Astrocyte of the hippocampus (primary cell): Measurements from ENCODE around the gene CRY2.

Experiments used
- DNase-seq: peaks from one replicate; pipeline ENCODE4 v3.0.0; 2011; ENCODE audit warnings: low read depth, low spot score

CRY2 gene

DNA sequence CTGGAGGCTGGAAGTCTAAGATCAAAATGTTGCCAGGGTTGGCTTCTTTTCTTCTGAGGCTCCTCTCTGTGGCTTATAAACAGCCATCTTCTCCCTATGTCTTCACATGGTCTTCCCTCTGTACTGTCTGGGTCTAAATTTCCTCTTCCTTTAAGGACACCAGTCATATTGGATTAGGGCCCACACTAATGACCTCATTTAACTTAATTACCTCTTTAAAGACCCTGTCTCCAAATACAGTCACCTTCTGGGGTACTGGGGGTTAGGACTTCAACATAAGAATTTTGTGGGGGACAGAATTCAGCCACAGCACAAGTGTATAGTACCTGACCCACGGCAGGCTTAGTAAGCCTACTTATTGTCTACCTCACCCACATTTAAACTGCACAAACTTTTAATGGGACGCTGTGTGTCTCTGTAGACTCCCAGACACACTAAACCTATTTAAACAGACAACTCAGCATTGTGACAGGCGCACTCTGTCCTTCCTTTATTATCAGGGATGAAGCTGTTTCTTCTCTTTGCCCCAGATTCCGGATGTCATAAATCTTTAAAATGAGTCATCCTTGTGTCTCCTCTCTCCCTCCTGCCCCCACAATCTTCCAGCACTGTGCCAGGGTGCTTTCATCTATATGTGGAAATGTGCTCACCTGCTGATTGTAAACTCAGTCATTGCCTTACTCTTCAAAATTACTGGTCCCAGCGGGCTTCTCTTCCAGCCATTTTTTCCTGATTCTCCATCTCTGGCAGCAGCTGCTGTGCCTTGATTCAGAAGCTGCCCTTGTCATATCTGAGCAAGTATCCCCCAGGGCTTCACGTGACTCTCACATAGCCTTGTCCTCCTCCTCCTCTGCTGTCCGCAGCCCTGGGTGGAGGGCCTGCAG is 32.8 kb downstream of the CRY2 start:
- DNase-seq = no peak

DNA sequence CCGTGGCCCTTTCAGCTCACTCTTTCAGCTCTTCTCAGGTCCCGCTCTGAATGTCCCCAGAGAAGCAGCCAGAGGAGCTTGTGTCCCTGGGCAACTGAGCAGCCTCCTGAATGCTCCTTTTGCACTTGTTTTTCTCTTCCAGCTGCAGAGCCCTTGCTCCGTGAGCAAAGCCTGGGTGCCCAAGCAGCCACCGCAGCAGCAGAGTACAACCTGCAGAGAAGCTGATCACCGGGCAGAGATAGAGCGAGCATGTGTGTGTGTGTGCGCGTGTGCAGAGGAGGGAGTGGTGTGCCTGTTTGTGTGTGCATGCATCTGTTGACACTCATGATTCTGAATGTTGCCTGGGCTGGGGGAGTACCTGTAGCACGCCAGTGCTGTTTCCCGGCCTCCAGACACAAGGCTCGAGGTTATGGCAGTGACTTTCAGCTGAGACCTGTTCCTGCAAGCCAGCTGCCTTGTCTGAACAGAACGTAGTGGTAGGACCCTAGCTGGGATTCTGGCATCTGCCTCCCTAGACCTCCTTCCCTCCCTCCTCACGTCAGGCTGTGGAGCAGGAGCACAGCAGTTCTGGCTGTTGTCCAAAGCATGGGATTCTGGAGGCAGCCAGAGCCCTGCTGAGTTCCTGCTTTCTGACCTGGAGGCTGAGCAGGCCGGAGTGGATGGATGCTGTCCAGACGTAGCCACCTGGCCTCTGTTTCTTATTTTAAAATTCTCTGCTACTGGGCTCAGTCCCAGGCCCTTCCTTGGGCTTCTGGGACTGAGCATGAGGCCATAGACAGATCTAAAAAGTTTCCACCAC is 33.7 kb downstream of the CRY2 start:
- DNase-seq = no peak

DNA sequence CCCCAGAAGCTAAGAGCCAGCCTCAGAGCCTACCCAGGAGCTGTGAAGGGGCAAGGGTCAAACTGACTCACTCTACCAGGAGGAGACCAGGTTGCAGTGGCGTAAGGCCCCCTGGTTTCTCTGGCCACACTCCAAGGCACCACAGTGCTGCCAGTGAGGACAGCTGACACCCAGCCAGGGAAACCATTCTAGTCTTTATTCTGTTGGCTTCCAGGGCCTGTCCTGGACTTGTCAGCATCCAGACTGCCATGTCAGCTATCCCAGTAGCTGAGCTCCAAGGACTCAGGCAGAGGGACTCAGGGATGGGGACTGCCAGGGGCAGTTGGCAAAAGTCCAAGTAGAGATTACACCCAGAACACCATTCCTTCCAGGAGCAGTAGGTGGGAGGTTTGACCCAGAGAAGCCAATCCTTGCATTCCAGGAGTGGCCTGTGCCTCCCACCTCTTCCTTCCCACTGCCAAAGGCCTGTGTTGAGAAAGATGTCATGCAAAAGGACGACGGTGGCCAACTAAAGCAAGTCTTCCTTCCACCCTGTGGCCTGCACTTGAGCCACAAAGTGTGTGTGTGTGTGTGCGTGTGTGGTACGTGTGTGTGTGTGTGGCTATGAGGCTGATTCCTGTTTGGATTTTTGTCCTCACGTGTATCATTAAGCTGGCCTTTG is 34.6 kb downstream of the CRY2 start:
- no peak for DNase-seq

DNA sequence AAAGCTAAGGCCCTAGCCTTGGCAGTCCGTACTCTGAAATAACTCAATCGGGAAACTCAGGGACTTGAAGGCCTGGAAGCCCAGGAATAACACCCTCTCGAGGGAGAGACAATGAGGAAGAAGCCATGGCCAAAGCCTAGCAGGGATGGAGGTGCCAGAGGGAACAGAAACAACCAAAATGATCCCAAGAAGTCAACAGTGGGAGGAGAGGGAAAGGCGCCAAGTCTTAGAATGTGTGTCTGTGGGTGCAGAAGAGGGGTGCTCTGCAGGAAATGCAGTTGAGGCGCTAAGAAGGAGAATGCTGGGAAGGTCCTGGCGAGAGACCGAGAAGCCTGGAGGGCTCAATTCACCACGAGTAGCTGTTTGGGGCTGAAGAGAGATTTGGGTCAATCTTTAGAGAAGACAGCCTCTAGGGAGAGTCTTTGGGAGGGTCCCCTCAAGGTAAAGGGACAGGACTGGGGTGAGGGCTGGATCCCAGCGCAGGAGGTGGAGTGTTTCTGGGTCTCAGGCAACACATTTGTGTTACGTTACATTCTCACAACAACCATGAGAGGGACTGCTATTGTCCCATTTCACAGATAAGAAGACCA is 37.4 kb downstream of the CRY2 start:
- DNase-seq = no peak

DNA sequence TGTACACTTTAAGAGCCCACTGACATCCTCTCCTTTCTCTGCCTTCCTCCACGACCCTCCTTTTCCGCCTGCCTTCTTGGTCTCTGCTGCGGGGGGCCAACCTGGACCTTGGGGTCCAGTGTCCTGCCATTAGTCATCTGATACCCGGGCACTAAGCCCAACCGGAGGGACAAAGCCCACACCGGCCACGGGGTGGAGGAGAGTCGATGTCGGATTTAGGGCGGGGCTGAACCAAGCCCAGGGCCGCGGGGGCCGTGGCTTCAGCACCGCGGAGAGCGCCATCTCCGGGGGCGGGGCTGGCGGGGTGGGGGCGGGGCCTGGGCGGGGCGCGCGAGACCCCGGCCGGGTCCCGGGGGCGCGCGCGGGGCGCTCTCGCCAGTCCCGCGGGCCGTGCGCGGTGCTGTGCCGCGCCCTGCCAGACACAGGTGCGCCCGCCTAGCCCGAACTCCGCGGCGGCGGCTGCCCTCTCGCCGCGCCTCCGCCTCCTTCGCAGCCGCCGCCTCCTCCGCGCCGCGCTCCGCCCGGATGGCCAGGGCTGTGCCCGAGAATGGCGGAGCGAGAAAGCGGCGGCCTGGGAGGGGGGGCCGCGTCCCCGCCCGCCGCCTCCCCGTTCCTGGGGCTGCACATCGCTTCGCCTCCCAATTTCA is 38.1 kb downstream of the CRY2 start, which contains the start of gene MAPK8IP1:
MAPK8IP1 (plus strand) TSS at position 378 of the 647 bp plus-strand sequence; CDS start at position 548, 170 bp downstream.
- peak; percentile 71 for DNase-seq

DNA sequence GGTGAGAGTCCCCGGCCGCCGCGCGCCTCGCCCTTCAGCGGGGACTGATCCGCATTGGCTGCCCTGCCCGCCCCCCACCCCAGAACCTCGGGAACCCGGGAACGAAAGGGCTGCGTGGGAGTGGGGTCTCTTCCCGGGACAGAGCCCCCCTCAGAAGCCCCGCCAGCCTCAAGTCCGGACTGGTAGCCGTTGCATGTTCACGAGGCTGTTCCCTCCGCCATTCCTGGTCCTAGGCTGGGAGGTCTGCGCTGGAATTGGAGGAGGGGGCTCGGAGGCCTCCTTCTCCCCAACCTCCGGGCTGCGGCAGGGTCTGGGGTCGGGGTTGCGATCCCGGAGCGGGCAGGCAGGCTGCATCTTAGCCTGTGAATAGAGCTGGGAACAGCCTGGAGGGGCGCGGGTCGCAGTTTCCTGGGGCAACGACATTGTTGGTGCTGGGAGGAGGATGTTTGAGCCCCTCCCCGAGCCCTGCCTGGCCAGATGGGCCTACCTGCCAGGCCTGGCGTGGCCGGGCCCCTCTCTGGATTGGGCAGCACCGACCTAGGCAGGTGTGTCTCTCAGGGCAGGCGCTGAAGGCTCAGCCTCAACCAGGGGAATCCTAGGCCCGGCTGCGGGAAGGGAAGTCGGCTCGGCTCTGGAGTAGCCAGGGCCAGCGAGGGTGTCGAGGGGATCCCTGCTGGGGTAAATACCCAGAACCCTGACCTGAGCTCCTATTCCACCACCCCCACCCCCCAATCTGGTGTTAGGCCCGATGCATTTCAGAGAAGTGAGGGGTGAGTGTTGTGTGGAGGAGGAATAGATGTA is 38.8 kb downstream of the CRY2 start:
- no peak for DNase-seq

DNA sequence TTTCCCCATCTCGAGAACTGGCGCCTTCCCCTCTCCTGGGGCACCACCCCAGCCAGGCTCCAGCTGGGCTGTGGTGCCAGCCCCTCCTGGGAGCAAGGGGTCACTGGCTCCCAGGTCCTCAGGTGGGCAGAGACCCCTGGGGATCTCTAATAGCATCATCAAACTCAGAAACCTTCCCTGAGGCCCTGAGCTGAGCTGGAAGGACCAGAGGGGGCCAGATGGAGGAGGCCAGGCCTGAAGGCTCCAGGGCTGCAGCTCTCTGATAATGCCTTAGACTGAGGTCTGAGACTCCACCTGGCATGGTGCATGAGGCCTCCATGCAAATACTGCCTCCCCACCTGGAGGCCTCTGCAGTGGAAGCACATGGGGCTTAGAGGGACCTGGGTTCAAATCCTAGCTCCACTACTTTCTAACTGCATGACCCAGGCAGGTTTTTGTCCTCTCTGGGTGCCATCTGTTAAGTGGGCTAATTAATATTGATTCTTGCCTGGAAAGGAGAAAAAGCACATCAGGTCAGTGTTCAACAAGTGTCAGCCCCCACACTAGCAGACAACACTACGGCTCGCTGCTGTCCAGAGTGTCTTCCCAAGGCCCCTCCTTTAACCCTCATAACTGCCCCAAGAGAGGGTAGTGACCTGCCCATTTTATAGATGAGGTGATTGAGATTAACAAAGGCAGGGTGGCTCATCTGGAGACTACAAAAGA is 39.7 kb downstream of the CRY2 start:
- no peak for DNase-seq

DNA sequence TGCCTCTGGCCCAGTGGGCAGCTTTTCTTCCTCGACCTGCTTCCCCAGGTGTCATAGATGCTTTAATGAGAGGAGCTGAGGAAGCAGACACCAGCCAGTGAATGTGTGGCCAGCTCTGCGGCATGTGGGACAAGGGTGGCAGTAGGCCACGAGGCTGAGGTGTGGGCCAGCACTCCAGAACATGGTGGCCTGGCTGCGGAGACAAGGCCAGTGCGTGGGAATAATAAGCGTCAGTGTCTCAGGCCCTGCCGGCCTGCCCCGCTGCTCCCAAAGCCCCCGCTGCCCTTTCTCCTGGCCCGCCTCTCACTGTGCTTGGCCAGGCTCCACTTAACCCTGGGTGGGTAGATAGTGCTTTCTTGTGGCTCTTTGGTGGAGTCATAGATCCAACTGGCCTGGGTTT is 40.3 kb downstream of the CRY2 start:
- DNase-seq = no peak

DNA sequence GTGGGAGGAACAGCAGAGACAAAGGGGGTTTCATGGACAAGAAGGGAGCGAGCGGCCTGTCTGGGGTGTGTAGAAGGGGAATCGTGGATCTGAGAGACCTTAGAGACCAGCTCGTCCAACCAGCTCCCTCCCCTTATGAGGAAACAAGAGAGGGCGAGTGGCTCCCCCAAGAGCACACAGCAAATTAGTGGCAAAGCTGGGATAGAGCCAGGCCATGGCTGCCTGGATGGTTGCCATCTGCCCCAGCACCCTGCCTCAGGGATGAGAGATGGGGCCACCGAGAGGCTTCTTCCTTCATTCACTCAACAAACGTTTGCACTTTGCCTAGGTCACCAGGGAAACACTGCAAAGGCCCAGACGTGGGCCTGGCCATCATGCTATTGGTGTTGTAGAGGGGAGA is 42.3 kb downstream of the CRY2 start:
- no peak for DNase-seq

DNA sequence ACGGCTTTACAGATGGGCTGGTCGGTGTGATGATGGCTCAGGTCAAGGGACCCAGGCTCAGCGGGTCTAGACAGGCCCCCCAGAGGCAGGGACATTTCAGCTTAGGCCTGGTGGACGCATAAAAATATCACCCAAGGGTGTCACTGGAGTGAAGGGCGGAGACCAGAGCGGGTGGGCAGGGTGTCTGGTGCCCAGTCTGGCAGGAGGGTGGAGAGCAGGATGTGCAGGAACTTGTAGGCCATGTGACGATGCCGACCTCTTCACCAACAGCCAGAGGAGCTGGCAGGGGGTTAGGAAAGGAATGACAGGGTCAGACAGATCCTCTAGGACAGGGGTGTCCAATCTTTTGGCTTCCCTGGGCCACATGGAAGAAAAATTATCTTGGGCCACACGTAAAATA is 42.7 kb downstream of the CRY2 start:
- no peak for DNase-seq

DNA sequence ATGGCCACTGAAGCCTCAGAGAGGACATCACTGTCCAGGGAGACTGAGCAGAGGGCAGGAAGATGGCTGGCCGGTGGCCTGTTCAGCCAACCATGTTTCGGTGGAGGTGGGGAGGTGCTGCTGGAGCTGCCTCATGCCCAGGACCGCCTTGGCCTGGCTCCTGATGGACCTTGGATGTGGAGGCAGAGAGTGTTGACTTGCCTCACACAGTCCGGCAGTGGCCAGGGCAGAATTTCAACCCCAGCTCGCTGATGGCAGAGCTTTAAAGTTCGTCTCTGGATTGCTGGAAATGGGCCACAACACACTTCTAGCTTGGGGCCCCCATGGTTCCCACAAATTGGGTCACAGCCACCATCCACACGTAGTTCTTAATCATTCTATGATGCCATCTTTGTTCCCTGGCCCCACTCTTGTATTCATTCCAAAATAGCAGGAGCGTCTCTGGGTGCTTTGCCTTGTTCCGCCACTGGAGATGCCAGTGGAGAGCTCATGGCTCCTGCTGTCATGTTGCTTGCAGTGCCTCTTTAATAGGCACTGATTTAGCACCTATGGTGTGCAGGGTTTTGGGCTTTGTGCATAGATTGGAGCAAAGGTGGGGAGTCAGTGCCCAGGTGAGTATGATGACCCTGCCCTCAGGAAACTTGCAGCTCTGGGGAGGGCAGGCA is 43.7 kb downstream of the CRY2 start:
- DNase-seq = no peak

DNA sequence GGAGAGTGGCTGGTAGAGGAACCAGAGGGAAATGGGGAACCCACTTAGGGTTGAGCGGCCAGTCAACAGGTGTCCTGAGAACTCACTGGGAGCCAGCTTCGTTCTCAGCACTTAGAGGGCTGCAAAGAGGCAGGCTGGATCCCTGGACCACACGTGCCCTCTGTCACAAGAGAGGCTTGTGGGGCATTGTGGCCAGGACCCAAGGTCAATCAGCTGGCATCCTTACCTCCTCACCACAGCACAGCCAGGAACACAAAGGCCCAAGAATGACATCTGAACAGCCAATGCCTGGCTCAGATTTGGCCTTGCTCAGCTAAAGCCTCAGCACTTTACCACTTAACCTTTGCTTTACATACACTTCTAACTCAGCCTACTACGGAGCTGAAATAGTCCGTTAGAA is 45.6 kb downstream of the CRY2 start:
- DNase-seq = no peak

DNA sequence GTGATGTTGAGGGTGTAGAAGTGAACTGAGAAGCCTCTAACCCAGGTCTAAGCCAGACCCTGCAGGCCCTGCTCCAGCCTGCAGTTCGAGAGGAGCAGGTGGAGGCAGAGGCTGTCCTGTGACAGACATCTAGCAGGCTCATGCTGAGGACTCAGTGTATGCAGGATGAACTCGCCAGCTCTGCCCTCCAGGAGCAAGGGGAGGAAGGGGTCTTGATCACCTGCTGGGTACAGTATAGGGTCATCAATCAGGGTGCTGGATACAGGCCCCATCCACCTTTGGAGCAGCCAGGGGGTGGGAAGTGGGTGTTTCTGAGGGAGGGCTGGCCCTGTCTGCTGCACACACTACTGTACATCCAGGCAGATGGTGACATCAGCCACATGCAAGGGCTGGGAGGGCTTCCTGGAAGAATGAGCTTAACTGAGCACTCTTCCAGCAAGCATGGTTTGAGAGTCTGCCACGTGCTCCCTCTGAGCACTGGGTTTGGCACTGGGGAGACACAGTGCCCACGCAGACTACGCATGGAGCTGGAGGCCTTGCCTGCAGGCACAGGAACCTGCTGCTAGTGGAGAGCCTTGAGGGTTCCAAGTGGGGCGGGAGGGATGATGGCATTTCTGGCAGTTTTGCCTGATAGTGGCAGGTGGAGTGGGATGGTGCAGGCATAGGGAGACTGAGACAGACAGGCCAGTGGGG is 47.4 kb downstream of the CRY2 start:
- DNase-seq = no peak

DNA sequence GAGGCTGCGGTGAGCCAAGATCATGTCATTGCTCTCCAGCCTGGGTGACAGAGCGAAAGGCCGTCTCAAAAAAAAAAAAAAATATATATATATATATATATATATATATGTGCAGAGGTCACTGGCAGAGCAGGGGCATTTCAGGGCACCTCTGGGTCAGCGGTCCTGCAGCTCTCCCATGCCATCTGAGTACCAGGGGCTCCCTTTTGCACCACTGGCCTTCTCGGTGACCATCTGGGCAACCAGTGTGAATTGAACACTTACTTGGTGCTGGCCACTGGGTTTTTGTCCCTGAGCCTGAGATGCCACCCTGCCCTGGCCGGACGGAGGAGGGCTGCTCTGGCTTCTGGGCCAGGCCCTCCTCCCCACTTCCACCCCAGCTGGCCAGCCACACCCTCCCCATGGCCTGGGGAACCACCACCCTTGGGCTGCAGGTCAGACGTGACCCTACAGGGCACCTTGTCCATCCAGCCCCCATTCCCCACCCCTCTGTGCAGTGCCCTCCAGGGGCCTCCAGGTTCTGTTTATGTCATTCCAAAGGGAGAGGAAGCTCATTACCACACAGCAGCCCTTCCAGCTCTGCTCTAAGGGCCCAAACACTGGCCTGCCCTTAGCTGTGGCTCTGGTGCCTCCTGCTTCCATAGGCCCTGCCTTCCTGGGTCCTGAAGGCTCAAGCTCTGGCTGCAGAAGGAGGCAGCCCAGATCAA is 48.4 kb downstream of the CRY2 start:
- no peak for DNase-seq

DNA sequence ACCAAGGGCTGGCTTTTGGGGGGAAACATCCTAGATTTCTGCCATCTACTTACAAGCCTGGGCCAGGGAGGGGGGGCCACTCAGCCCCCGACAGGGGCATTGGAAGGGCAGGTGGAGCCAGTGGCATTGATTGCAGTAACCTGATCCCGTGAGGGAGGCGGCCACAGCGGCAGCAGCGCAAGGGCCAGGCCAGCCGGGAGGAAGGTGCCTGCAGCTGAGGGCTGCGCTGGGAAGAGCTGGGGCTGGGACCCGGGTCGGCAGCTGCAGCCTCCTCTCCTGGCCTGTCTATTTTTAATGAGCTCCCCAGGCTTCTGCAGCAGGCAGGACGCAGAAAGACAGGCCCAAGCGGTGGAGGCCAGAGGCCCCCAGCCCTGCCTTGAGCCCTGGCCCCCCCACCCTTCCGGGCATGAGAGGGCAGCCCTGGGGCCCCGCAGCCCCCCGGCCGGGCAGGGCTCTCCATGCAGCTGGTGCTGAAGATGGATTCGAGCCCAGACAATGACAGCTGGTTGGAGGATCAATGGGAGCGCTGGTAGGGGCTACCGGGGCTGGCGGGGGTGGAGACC is 49.2 kb downstream of the CRY2 start:
- peak; percentile 34 for DNase-seq

DNA sequence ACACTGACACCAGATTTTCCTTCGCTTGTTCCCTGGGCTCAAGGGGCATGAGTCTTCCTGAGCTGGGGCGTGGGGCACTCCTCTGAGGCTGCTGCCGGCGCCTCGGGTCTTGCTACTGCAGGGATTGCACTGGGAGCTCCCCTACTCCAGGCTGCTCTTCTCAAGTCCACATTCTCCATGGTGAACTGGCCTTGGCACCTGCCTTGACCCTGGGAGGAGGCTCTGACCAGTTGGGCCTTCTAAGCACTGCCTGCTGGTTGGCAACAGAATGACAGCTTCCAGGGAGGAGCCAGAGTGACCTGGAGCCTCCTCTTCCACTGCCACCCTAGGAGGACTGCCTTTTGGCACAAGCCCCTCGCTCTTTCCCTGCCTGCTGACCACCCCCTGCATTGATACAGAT is 50.3 kb downstream of the CRY2 start:
- DNase-seq = no peak

DNA sequence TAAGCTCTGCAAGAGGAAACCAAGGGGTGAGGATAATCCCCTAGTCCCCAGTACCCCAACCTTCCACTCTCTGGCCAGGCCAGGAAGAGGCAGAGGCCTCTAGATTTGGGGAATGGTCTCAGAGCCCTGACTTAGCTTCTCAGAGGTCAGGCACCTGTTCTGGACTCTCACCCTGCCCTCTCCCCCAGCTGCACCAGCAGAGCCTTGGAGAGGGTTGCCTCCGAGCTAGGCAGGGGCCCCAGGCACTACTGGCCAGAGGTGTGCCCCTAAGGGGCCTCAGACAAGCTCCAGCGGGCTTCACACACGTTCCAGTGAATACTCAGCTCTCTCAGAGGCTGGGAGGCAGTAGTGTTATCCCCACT is 51.8 kb downstream of the CRY2 start:
- no peak for DNase-seq
